Measurements from ENCODE around the gene PKDREJ. TPM values are rescaled to one million over a fixed set of nuclear protein-coding genes. Genes with fewer than 3 reads are reported as not detected.

PKDREJ gene
- total RNA-seq, 1 experiment from 2014 or later = not detected

- no peak overlapping the region for H2AFZ ChIP-seq (ENCODE audit: low read depth, low read length, poor library complexity, severe bottlenecking)
- RAD21 ChIA-PET (ENCODE audit: low non-redundant PET in 1 of 2, low total read pairs in 2 of 2, uncharacterized antibody in 2 of 2, unreplicated experiment in 2 of 2) = no interaction called here
- no peaks in the 10 kb centered on the region for H3K9me3 ChIP-seq (ENCODE audit: control insufficient read depth in 1 of 2, insufficient read depth in 1 of 2, low read depth in 1 of 2, low read length in 2 of 2)
- intact Hi-C loops (cut with micrococcal nuclease) = no loop called here
- CTCF ChIA-PET = no interaction called here
- peaks cover 20% of the 10 kb centered on the region for H3K79me2 ChIP-seq (ENCODE audit: insufficient read depth, low read length)
- no peaks in the 10 kb centered on the region for H3K36me3 ChIP-seq (ENCODE audit: control insufficient read depth in 1 of 2, insufficient read depth in 2 of 2, low read length in 2 of 2)
- TF ChIP-seq EGR1 (IDR thresholded peaks at IDR 0.05; ENCODE audit: low read depth) (no peak), FOSL1 (IDR thresholded peaks at IDR 0.05; ENCODE audit: low read depth) (no peak), ZFX (IDR thresholded peaks at IDR 0.05) (no peak), EZH2 (IDR thresholded peaks at IDR 0.05) (no peak), TCF7L2 (IDR thresholded peaks at IDR 0.05; ENCODE audit: borderline replicate concordance, extremely low read depth, insufficient read depth, insufficient read length) (no peak), REST (IDR thresholded peaks at IDR 0.05; ENCODE audit: low read depth) (no peak), YY1 (IDR thresholded peaks at IDR 0.05; ENCODE audit: extremely low read depth, insufficient replicate concordance, low read depth, low read length) (no peak), CEBPB (IDR thresholded peaks at IDR 0.05; ENCODE audit: low read depth) (no peak), ELF1 (IDR thresholded peaks at IDR 0.05; ENCODE audit: borderline replicate concordance, low read depth) (no peak), RAD21 (IDR thresholded peaks at IDR 0.05; ENCODE audit: low read depth) (no peak), ATF3 (IDR thresholded peaks at IDR 0.05) (no peak)
- H3K4me3 ChIP-seq (replicated peaks in 1 of 2; ENCODE audit: low read depth in 1 of 2, low read length in 2 of 2) = peak overlapping the region; percentile 80 to 90
- no peaks in the 10 kb centered on the region for H3K9me2 ChIP-seq (ENCODE audit: insufficient read depth)
- no TSS peak for BruUV-seq (replicated peaks)
- H3K9ac ChIP-seq (ENCODE audit: low read length) = peak overlapping the region; percentile 86
- H4K20me1 ChIP-seq (ENCODE audit: insufficient read depth) = no peaks in the 10 kb centered on the region
- H3K27me3 ChIP-seq (ENCODE audit: insufficient read depth, low read length) = no peaks in the 10 kb centered on the region
- POLR2A ChIA-PET = no interaction called here
- H3K4me1 ChIP-seq (ENCODE audit: control insufficient read depth in 1 of 2, insufficient read depth in 2 of 2, low read length in 2 of 2) = peaks cover 5 to 20% of the 10 kb centered on the region in 2 experiments; a peak in 3 of 4 replicates
- peak overlapping the region; percentile 98 for H3K27ac ChIP-seq (ENCODE audit: low read depth, low read length)
- ATAC-seq = no peak
- no peak for DNase-seq (ENCODE audit: low read depth, low spot score)
- peak overlapping the region; percentile 99 for H3K4me2 ChIP-seq (ENCODE audit: low read length)
Measured at GRCh38 chr22:46251266-46251665, 11.9 kb downstream of the PKDREJ start.
